Nephron (organoid): ENCODE data around the gene SUPT20HL2.
A peak's percentile ranks its signal among the peaks of the same experiment; 100 is the strongest.

Experiments
- H3K27ac Mint-ChIP-seq, 3 experiments: 2 replicates each; pipeline ENCODE4 v1.8.0; 2020; ENCODE audit warnings: mixed read lengths in 3 of 3, mild to moderate bottlenecking in 2 of 3, moderate library complexity in 1 of 3
- H3K27me3 Mint-ChIP-seq: 2 replicates; pipeline ENCODE4 v1.8.0; 2021; ENCODE audit warnings: low read depth, mild to moderate bottlenecking, moderate library complexity, mixed read lengths
- H3K36me3 Mint-ChIP-seq: 2 replicates; pipeline ENCODE4 v1.8.0; 2020; ENCODE audit warnings: low read depth, mixed read lengths
- H3K4me1 Mint-ChIP-seq: 2 replicates; pipeline ENCODE4 v1.8.0; 2020; ENCODE audit warnings: mixed read lengths
- H3K4me3 Mint-ChIP-seq, 3 experiments: 2 replicates each; pipeline ENCODE4 v1.8.0; 2020; ENCODE audit warnings: mild to moderate bottlenecking in 3 of 3, mixed read lengths in 3 of 3, moderate library complexity in 2 of 3
- H3K9me3 Mint-ChIP-seq: 2 replicates; pipeline ENCODE4 v1.8.0; 2020; ENCODE audit warnings: mixed read lengths
- TF ChIP-seq, protein P1 (sequence below), 3 experiments: fragments of 200-600 bp; sonication (generic); IDR thresholded peaks; one replicate each; pipeline ENCODE4 v1.5.0; 2021; ENCODE audit warnings: antibody characterized with exemption in 3 of 3; ENCODE audit not compliant: unreplicated experiment in 3 of 3

Gene SUPT20HL2

GRCh38 chrX:24334461-24334860 is 20.6 kb upstream of the SUPT20HL2 start:
- H3K27me3 Mint-ChIP-seq = peaks cover 3% of the 10 kb centered on the region
- peaks cover 3% of the 10 kb centered on the region for H3K9me3 Mint-ChIP-seq
- no peaks in the 10 kb centered on the region for H3K36me3 Mint-ChIP-seq
- H3K27ac Mint-ChIP-seq = no peak overlapping the region
- no peak overlapping the region for H3K4me3 Mint-ChIP-seq
- TF ChIP-seq, protein P1, sequence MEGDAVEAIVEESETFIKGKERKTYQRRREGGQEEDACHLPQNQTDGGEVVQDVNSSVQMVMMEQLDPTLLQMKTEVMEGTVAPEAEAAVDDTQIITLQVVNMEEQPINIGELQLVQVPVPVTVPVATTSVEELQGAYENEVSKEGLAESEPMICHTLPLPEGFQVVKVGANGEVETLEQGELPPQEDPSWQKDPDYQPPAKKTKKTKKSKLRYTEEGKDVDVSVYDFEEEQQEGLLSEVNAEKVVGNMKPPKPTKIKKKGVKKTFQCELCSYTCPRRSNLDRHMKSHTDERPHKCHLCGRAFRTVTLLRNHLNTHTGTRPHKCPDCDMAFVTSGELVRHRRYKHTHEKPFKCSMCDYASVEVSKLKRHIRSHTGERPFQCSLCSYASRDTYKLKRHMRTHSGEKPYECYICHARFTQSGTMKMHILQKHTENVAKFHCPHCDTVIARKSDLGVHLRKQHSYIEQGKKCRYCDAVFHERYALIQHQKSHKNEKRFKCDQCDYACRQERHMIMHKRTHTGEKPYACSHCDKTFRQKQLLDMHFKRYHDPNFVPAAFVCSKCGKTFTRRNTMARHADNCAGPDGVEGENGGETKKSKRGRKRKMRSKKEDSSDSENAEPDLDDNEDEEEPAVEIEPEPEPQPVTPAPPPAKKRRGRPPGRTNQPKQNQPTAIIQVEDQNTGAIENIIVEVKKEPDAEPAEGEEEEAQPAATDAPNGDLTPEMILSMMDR (IDR thresholded peaks at IDR 0.05; ENCODE audit: unreplicated experiment in 3 of 3) = no peak
- H3K4me1 Mint-ChIP-seq = peaks cover 12% of the 10 kb centered on the region

- H3K4me3 Mint-ChIP-seq = no peak overlapping the region
- TF ChIP-seq, protein P1 (IDR thresholded peaks at IDR 0.05; ENCODE audit: unreplicated experiment in 3 of 3) = no peak
- peaks cover 3% of the 10 kb centered on the region for H3K9me3 Mint-ChIP-seq
- H3K27ac Mint-ChIP-seq = peak overlapping the region; percentile 57 to 92 (median 91)
- peaks cover 12% of the 10 kb centered on the region for H3K4me1 Mint-ChIP-seq
- H3K27me3 Mint-ChIP-seq = peaks cover 3% of the 10 kb centered on the region
- H3K36me3 Mint-ChIP-seq = no peaks in the 10 kb centered on the region
These were observed 19.5 kb upstream of the SUPT20HL2 start for GRCh38 chrX:24333371-24333770.

GRCh38 chrX:24332878-24333277 is 19.0 kb upstream of the SUPT20HL2 start:
- H3K27me3 Mint-ChIP-seq = peaks cover 3% of the 10 kb centered on the region
- H3K9me3 Mint-ChIP-seq = peaks cover 3% of the 10 kb centered on the region
- H3K4me1 Mint-ChIP-seq = peaks cover 12% of the 10 kb centered on the region
- no peak overlapping the region for H3K4me3 Mint-ChIP-seq
- TF ChIP-seq, protein P1 (IDR thresholded peaks at IDR 0.05; ENCODE audit: unreplicated experiment in 3 of 3) = no peak
- H3K27ac Mint-ChIP-seq = peak overlapping the region; percentile 57 to 92 (median 91)
- H3K36me3 Mint-ChIP-seq = no peaks in the 10 kb centered on the region

- Mint-ChIP-seq H3K27ac (no peak overlapping the region), H3K9me3 (peaks cover 3% of the 10 kb centered on the region), H3K4me1 (no peaks in the 10 kb centered on the region), H3K27me3 (no peaks in the 10 kb centered on the region), H3K36me3 (no peaks in the 10 kb centered on the region), H3K4me3 (no peak overlapping the region)
- TF ChIP-seq, protein P1 (IDR thresholded peaks at IDR 0.05; ENCODE audit: unreplicated experiment in 3 of 3) = no peak
These were observed 11.4 kb upstream of the SUPT20HL2 start for GRCh38 chrX:24325231-24325630.

DNA sequence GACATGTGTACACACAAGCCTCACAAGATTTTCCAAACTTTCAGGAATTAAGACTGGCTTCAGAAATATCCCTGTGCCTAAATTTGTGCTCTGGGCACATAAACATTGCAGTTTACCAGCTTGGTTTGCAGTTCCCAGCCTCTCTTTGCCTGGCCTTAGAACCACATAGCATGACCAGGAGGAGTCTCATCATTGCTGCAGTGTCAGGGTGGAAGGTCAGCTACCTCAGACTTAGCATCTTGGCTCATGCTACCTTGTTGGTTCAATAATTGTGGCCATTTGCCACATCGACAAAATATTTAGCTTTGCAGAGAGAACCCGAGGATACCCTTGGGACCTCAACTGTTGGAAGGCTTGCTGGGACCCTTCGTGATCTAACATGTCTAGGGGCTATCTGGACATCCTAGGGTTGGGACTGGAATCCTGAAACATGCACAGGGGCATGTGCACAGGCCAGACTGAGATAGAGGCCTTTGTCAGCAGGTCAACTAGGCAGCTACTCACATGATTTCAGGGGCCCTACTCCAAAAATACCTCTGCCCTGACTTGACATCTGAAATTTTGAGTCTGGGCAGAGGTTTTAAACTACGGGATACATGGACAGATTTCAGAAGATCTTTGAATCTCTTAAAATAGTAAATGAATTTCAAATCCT is 8.0 kb upstream of the SUPT20HL2 start:
- Mint-ChIP-seq H3K27me3 (no peaks in the 10 kb centered on the region), H3K9me3 (peaks cover 3% of the 10 kb centered on the region), H3K27ac (no peak overlapping the region), H3K4me3 (no peak overlapping the region), H3K36me3 (no peaks in the 10 kb centered on the region), H3K4me1 (peaks cover 16% of the 10 kb centered on the region)
- TF ChIP-seq, protein P1 (IDR thresholded peaks at IDR 0.05; ENCODE audit: unreplicated experiment in 3 of 3) = no peak

DNA sequence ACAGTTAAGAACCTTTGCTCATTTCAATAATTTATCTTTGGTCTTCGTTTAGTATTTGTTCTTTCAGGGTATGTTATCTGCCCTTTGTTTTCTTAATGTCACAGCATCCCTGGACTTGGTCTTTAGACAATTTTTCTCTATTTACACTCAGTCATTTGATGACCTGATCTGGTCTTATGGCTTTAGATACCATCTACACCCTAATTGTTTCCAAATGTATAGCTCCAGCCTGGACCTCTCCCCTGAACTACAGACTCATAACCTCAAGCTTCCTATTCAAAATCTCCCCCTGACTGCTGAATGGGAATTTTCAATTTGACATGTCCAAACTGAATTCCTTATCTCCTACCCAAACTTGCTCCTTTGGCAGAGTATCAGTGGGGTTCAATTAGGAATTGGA is 3.7 kb upstream of the SUPT20HL2 start:
- no peaks in the 10 kb centered on the region for H3K9me3 Mint-ChIP-seq
- no peaks in the 10 kb centered on the region for H3K36me3 Mint-ChIP-seq
- H3K4me3 Mint-ChIP-seq = no peak overlapping the region
- H3K27ac Mint-ChIP-seq = peak overlapping the region; percentile 65 to 97 (median 68)
- TF ChIP-seq, protein P1 (IDR thresholded peaks at IDR 0.05; ENCODE audit: unreplicated experiment in 3 of 3) = no peak
- H3K4me1 Mint-ChIP-seq = peaks cover 27% of the 10 kb centered on the region
- H3K27me3 Mint-ChIP-seq = no peaks in the 10 kb centered on the region
